Activated CD4-positive, alpha-beta T cell treated with anti-CD3 and anti-CD28 coated beads, Interleukin-2, amount 10 ng/mL, durations not matched to agents 7 days and 5 days (primary cell): ENCODE measurements around the gene ATP2B2. TPM values are rescaled to one million over a fixed set of nuclear protein-coding genes. Genes with fewer than 3 reads are reported as not detected.
A peak's percentile ranks its signal among the peaks of the same experiment; 100 is the strongest.

Experiments
- CTCF ChIA-PET: fragments of 350-600 bp; sonication (Branson Sonifier 250); formaldehyde crosslinking; loops from one replicate; lab custom pipeline; 2021; ENCODE audit warnings: antibody characterized with exemption; lab: Charles Lee
- POLR2A ChIA-PET: fragments of 350-600 bp; sonication (Branson Sonifier 250); formaldehyde crosslinking; loops from one replicate; lab custom pipeline; 2021; ENCODE audit warnings: antibody characterized with exemption; lab: Charles Lee
- DNase-seq: peaks from one replicate; pipeline ENCODE4 v3.0.0-alpha.2; 2020
- H3K27ac Mint-ChIP-seq: one replicate; pipeline ENCODE4 v1.8.0; 2021; ENCODE audit warnings: mild to moderate bottlenecking, moderate library complexity, mixed read lengths
- H3K27me3 Mint-ChIP-seq: one replicate; pipeline ENCODE4 v1.8.0; 2021; ENCODE audit warnings: mixed read lengths
- H3K36me3 Mint-ChIP-seq: one replicate; pipeline ENCODE4 v1.8.0; 2021; ENCODE audit warnings: low read depth, mixed read lengths
- H3K4me1 Mint-ChIP-seq: one replicate; pipeline ENCODE4 v1.8.0; 2021; ENCODE audit warnings: mixed read lengths
- H3K4me3 Mint-ChIP-seq: one replicate; pipeline ENCODE4 v1.8.0; 2021; ENCODE audit warnings: mild to moderate bottlenecking, moderate library complexity, mixed read lengths
- H3K9me3 Mint-ChIP-seq: one replicate; pipeline ENCODE4 v1.8.0; 2021; ENCODE audit warnings: mixed read lengths
- total RNA-seq, 2 experiments: library from RNA; stranded (reverse); gene quantifications; one replicate each; pipeline ENCODE4 v1.2.3, GENCODE V29; 2021

The ATP2B2 gene
- total RNA-seq, 2 experiments from 2014 or later, result not detected

GRCh38 chr3:10396083-10396482 is 109.3 kb downstream of the ATP2B2 start:
- Mint-ChIP-seq H3K27me3 (no peaks in the 10 kb centered on the region), H3K4me3 (peak overlapping the region; percentile 23), H3K27ac (peak overlapping the region; percentile 86), H3K4me1 (peaks cover 25% of the 10 kb centered on the region), H3K9me3 (no peaks in the 10 kb centered on the region), H3K36me3 (no peaks in the 10 kb centered on the region)
- POLR2A ChIA-PET, result no interaction called here
- no peak for DNase-seq
- CTCF ChIA-PET, result interaction anchor here (1.5 kb wide), 1 partner anchor 343 kb away, joined by 4 read pairs; no protein-coding TSS in a partner anchor

DNA sequence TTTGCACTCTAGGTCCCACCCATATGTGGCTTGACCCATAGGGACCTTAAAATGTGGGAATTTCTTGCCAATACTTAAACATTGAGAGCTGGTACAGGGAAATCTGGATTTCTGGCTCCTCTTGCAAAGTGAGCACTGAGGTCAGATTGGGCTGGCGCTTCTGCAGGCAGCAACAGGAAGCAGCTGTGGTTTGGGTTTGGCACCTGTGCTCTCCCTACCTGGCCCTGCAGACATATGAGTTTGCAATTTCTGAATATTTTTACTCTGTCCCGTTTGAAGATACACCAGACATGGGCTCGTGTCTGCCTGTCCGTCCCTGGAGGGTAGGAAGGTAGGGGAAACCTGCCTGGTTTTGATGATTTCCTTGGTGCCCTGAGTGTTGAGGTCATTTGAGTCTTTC is 109.7 kb downstream of the ATP2B2 start:
- CTCF ChIA-PET, result interaction anchor here (0.8 to 1.5 kb wide), 2 partner anchors 343 to 463 kb away, joined by 4 read pairs; no protein-coding TSS in a partner anchor
- POLR2A ChIA-PET, result no interaction called here
- H3K27me3 Mint-ChIP-seq, result no peaks in the 10 kb centered on the region
- peak; percentile 66 for DNase-seq
- H3K4me1 Mint-ChIP-seq, result peaks cover 25% of the 10 kb centered on the region
- H3K9me3 Mint-ChIP-seq, result no peaks in the 10 kb centered on the region
- no peaks in the 10 kb centered on the region for H3K36me3 Mint-ChIP-seq
- peak overlapping the region; percentile 23 for H3K4me3 Mint-ChIP-seq
- peak overlapping the region; percentile 86 for H3K27ac Mint-ChIP-seq

DNA sequence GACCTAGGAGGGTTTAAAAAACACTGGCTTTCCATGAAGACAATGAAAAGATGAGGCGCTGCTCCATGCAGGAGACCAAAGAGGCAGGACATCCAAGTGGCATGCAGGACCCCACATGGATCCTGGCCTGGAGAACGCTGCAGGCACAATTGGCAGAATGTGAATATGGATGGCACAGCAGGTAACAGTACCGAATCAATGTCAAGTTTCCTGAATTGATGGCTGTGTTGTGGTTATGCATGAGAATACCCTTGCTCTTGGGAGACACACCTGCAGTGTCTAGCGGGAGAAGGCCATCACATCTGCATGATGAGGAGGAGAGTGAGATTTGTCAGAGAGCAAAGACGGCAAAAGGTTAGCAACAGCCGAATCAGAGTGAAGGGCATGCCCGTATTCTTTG is 110.2 kb downstream of the ATP2B2 start:
- no peak overlapping the region for H3K4me3 Mint-ChIP-seq
- no peak for DNase-seq
- H3K27me3 Mint-ChIP-seq, result no peaks in the 10 kb centered on the region
- ChIA-PET CTCF (interaction anchor here (0.8 to 1.5 kb wide), 2 partner anchors 344 to 462 kb away, joined by 4 read pairs; no protein-coding TSS in a partner anchor), POLR2A (no interaction called here)
- peak overlapping the region; percentile 86 for H3K27ac Mint-ChIP-seq
- no peaks in the 10 kb centered on the region for H3K9me3 Mint-ChIP-seq
- peaks cover 23% of the 10 kb centered on the region for H3K4me1 Mint-ChIP-seq
- H3K36me3 Mint-ChIP-seq, result no peaks in the 10 kb centered on the region

- ChIA-PET POLR2A (no interaction called here), CTCF (interaction anchor here (1.5 kb wide), 1 partner anchor 344 kb away, joined by 4 read pairs; no protein-coding TSS in a partner anchor)
- H3K27ac Mint-ChIP-seq, result no peak overlapping the region
- peaks cover 27% of the 10 kb centered on the region for H3K4me1 Mint-ChIP-seq
- no peaks in the 10 kb centered on the region for H3K27me3 Mint-ChIP-seq
- H3K36me3 Mint-ChIP-seq, result no peaks in the 10 kb centered on the region
- DNase-seq, result no peak
- H3K9me3 Mint-ChIP-seq, result no peaks in the 10 kb centered on the region
- H3K4me3 Mint-ChIP-seq, result no peak overlapping the region
Observed at GRCh38 chr3:10394491-10395025, 110.8 kb downstream of the ATP2B2 start.

DNA sequence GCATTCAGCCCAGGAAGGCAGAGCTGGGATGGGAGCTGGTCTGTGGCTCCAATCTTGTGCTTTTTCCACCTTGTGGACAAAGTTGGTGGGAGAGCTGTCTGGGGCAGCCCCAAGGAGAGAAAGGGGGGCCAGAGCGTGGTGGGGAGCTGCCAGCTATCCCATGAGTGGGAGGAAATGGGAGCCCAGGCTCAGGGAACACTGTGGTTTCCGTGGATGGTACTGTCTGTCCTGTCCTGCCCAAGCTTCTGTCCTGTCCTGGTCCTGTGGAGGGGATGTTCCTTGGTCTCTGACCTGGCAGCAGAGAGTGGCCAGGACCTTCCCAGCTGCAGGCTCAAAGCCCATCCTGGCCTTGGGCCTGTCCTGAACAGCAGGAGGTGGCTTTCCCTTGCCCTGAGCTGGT is 111.9 kb downstream of the ATP2B2 start:
- H3K27ac Mint-ChIP-seq, result no peak overlapping the region
- peaks cover 27% of the 10 kb centered on the region for H3K4me1 Mint-ChIP-seq
- H3K27me3 Mint-ChIP-seq, result no peaks in the 10 kb centered on the region
- DNase-seq, result no peak
- no peak overlapping the region for H3K4me3 Mint-ChIP-seq
- no peaks in the 10 kb centered on the region for H3K9me3 Mint-ChIP-seq
- ChIA-PET POLR2A (no interaction called here), CTCF (no interaction called here)
- H3K36me3 Mint-ChIP-seq, result no peaks in the 10 kb centered on the region

DNA sequence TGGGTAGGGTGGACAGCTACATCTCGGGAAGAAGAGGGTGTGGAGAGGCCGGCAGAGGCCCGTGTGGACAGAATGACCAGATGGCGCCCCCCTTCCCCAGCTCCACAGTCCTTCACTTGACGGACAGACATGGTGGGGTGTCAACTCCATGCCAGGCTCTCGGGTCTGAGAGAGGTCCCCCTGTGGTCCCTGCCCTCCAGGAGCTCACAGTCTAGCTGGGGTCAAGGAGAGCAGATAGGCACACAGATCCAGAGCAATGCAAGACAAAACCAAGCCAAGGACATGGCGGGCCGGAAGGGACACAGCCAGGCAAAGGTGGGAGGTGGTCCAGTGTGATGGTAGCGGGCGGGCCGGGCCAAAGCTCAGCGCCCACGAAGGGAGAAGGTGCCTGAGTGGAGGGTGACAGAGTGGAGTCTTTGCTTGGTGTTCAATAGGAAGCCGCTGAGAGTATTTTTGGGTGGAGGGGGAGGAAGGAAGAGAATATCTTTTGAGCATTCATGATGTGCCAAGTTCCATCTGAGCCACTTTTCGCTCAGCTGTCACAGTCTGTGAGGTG is 112.4 kb downstream of the ATP2B2 start:
- Mint-ChIP-seq H3K27ac (peak overlapping the region; percentile 65), H3K9me3 (no peaks in the 10 kb centered on the region)

GRCh38 chr3:10392244-10392643 is 113.1 kb downstream of the ATP2B2 start:
- H3K36me3 Mint-ChIP-seq, result no peaks in the 10 kb centered on the region
- peaks cover 3% of the 10 kb centered on the region for H3K9me3 Mint-ChIP-seq
- CTCF ChIA-PET, result no interaction called here
- peaks cover 27% of the 10 kb centered on the region for H3K4me1 Mint-ChIP-seq
- no peaks in the 10 kb centered on the region for H3K27me3 Mint-ChIP-seq
- no peak overlapping the region for H3K4me3 Mint-ChIP-seq
- DNase-seq, result no peak
- H3K27ac Mint-ChIP-seq, result peak overlapping the region; percentile 14
- POLR2A ChIA-PET, result no interaction called here

More for the DNA sequence above, 112.4 kb downstream of the ATP2B2 start:
- no peak for DNase-seq
- ChIA-PET POLR2A (no interaction called here), CTCF (no interaction called here)
- Mint-ChIP-seq H3K27me3 (no peaks in the 10 kb centered on the region), H3K36me3 (no peaks in the 10 kb centered on the region), H3K4me1 (peaks cover 27% of the 10 kb centered on the region), H3K4me3 (no peak overlapping the region)

- Mint-ChIP-seq H3K4me3 (no peak overlapping the region), H3K4me1 (peaks cover 23% of the 10 kb centered on the region), H3K9me3 (peaks cover 3% of the 10 kb centered on the region), H3K27ac (no peak overlapping the region), H3K27me3 (no peaks in the 10 kb centered on the region), H3K36me3 (no peaks in the 10 kb centered on the region)
- POLR2A ChIA-PET, result no interaction called here
- CTCF ChIA-PET, result no interaction called here
- no peak for DNase-seq
Observed at GRCh38 chr3:10391391-10391790, 114.0 kb downstream of the ATP2B2 start.

DNA sequence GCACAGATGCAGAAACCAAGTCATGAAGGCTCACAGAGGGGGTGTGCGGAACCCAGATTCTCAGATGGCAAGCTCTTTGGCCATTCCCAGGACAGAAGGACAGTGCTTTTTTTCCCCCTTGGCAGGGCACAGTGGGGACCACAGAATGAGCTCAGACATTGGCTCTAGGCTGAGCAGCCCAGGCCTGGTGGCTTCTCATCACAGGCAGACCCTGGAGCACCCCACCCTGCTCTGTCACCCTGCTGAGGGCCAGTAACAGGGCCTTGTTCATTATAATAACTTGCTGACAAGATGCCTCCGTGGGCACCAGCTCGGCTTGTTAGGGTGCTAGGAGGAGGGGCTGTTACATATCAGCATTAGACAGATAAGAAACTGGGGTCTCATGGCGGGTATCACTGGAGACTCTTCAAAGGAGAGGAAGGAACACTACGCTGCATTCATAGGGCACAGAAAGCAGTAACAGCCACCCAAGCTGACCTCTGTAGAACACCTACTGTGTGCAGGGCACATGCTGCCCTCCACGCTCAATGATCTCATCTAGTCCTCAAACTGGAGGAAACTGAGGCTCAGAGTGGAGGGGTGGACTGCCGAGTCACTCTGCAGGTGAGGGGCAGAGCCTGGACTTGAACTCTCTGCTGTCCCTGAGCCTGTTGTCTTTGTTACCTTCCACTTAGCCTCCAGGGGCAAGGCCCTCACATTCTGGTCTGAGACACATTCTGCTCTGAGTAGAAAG is 114.6 kb downstream of the ATP2B2 start:
- Mint-ChIP-seq H3K27me3 (no peaks in the 10 kb centered on the region), H3K4me3 (no peak overlapping the region), H3K27ac (no peak overlapping the region), H3K9me3 (peaks cover 3% of the 10 kb centered on the region), H3K36me3 (no peaks in the 10 kb centered on the region), H3K4me1 (peaks cover 17% of the 10 kb centered on the region)
- DNase-seq, result no peak
- POLR2A ChIA-PET, result no interaction called here
- CTCF ChIA-PET, result no interaction called here

DNA sequence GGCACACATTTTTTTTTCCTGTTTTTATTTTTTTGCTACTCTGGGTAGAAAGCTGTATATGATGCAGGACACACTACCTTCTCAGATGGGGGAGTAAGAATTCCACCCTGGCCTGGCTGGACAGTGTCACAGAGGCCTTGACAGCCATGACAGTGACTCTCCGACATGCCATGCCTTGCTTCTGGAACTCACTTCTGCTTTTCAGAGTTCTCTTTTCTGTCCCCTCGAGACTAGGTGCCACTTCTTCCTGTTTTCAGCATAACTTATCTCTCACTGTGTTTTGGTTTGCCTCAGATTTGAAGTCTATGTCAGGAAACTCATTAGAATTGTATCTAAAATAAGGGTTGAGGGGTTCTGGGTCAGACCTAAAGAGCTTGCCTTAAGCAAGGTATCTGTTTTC is 115.4 kb downstream of the ATP2B2 start:
- CTCF ChIA-PET, result interaction anchor here (0.7 to 1.0 kb wide), 2 partner anchors 16 to 454 kb away, joined by 3 read pairs; no protein-coding TSS in a partner anchor
- Mint-ChIP-seq H3K4me3 (no peak overlapping the region), H3K27ac (no peak overlapping the region), H3K36me3 (no peaks in the 10 kb centered on the region), H3K9me3 (peaks cover 3% of the 10 kb centered on the region), H3K27me3 (no peaks in the 10 kb centered on the region), H3K4me1 (peaks cover 9% of the 10 kb centered on the region)
- POLR2A ChIA-PET, result no interaction called here
- DNase-seq, result no peak

DNA sequence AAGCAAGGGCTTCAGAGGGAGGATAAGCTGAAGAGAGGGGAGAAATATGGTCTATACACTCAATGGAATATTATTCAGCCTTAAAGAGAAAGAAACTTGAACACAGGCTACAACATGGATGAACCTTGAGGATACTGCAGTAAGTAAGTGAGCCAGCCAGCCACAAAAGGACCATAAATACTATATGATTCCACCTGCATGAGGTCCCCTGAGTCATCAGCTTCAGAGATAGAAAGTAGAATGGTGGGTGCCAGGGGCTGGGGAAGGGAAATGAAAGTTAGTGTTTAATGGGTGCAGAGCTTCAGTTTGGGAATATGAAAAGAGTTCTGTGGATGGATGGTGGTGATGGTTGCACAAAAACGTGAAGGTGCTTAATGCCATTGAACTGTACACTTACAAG is 116.0 kb downstream of the ATP2B2 start:
- no peaks in the 10 kb centered on the region for H3K36me3 Mint-ChIP-seq
- H3K27me3 Mint-ChIP-seq, result no peaks in the 10 kb centered on the region
- no peak overlapping the region for H3K4me3 Mint-ChIP-seq
- CTCF ChIA-PET, result interaction anchor here (1.0 kb wide), 2 partner anchors 9 to 15 kb away, joined by 3 read pairs; no protein-coding TSS in a partner anchor
- peaks cover 3% of the 10 kb centered on the region for H3K9me3 Mint-ChIP-seq
- H3K27ac Mint-ChIP-seq, result no peak overlapping the region
- H3K4me1 Mint-ChIP-seq, result peaks cover 7% of the 10 kb centered on the region
- POLR2A ChIA-PET, result no interaction called here
- no peak for DNase-seq

- peaks cover 5% of the 10 kb centered on the region for H3K4me1 Mint-ChIP-seq
- H3K27ac Mint-ChIP-seq, result no peak overlapping the region
- no peaks in the 10 kb centered on the region for H3K36me3 Mint-ChIP-seq
- ChIA-PET POLR2A (no interaction called here), CTCF (no interaction called here)
- H3K27me3 Mint-ChIP-seq, result no peaks in the 10 kb centered on the region
- H3K4me3 Mint-ChIP-seq, result no peak overlapping the region
- DNase-seq, result no peak
- H3K9me3 Mint-ChIP-seq, result peaks cover 3% of the 10 kb centered on the region
Observed at GRCh38 chr3:10387881-10388609, 117.3 kb downstream of the ATP2B2 start.
